Measurements from ENCODE around the gene PDE11A.
"Not testable (repeated sequence)": the region's sequence is repeated elsewhere in the genome, so short reads cannot be mapped to it uniquely, and the experiment has no call there.

PDE11A gene

DNA sequence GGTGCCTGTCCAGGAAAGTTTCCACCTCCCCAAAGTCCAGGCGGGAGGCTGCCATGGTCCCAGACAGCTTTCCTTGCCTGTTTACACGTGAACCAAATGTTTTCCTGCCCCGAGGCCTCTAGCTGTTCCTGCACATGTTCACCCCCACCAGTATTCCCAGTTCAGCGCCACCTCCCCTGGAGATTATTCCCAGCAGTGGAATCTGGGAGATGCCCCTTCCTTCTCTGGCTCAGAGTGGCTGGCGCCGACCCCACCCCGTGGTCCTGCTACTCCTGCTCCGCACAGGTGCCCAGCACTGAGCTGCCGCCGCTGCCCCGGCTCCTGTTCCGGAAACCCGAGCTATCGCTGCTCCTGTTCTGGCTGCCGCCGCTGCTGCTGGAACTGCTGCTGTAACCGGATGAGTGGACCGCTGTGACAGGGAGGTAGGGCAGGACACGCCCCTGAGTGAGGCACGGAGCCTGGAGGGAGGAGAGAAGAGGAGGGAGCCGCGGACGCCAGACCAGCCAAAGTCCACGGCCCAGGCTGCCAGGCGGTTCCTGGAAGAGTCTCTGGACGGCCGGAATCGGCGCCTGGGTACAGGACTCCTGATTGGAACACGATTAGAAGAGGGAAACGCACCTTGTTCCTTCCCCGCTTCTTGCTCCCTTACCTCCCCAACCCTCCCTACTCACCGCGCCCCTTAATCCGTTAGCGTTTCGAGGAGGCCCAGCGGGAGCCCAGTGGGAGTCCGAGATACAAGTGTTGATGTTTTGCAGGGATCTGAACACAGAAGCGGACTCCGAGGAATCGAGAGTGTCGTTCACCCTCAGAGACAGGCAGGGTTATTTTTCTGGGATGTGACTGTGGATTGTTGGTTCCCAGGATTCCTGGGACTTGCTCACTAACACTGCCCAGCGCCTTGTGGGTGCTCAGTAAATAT is at the start of gene PDE11A:
PDE11A (minus strand) TSS at position 395 of the 919 bp plus-strand sequence; CDS start at position 55, 340 bp downstream.
- DNase-seq, result peak in 1 of 6 experiments; percentile 3

DNA sequence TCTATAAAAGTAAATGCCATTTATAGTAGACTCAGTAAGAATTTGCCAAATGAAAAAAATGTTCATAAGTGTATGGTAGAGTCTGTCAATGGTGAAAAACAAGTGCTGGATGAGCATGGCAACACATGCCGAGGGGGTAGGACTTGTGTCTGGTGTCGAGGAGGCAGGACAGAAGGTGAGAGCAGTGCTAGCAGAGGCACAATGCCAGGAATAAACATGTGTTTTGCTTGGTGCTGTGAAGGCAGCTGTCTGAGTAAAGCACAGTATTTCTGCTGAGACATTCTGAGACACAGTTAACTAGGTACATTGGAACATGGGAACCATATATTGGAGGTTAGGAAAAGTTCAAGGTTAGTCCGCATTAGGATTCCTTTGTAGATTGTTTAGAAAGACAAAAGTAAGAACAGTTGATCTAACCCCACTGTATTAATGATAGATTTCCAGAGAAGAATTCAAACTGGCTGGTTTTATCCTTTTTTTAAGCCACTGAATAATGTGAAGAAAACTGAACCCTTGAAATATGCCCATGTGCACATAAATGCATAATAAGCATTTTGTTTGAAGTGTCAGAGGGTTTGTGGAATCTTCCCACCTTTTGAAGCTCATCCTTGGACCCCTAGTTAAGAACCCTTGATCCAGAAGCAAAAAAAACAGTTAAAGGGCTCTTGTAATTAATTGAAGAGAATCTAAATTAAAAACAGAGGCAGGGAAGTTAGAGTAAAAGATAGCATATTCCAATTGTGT is 46.8 kb upstream of the PDE11A start:
- no peak for DNase-seq

DNA sequence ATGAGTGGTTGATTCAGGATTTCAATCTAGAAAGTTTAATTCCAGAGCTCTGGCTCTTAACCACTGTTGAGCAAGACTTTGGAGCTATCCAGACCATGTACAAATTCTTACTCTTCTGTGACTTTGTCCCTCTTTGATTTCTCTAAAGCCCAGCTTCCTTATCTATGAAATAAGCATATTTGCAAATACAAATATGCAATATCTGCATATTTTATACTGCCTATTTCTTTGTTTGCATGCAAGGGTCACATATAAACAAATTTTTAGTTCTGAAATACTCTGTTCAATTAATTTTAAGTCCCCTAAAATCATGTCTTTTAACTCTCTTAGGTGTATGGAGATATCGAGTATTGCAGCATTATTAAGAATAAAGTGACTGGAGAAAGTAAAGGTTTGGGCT is 45.1 kb upstream of the PDE11A start:
- DNase-seq, result no peak

DNA sequence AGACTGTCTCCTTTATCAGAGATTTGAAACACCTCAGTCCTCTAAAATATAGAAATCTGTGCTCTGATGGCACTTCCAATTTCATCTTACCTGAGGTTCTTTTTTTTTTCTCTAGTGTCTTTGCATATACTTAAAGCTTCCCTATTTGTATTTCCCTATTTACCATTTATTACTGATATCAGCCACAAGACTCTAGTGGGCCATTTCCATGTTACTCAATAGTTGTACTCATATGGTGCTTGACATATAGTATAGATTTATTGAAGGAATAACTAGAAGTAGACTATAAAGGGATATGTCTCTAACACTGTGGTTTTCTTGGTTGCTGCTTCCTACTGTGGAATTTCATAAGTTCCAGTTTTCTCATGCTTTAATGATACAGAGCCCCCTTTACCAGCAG is 42.7 kb upstream of the PDE11A start:
- DNase-seq, result no peak

DNA sequence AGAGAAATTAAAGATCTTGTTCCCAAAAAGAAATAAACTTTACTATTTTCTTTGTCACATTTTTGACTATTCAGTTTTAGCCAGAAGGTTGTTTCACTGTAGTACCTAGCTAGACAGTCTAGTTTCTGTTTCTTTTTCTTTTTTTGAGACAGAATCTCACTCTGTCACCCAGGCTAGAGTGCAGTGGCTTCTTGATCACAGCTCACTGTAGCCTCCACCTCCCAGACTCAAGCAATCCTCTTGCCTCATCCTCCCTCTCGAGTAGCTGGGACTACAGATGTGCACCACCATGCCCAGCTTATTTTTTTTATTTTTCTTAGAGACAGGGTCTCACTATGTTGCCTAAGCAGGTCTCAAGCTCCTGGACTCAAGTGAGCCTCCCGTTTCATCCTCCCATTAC is 41.9 kb upstream of the PDE11A start:
- DNase-seq, result no peak

DNA sequence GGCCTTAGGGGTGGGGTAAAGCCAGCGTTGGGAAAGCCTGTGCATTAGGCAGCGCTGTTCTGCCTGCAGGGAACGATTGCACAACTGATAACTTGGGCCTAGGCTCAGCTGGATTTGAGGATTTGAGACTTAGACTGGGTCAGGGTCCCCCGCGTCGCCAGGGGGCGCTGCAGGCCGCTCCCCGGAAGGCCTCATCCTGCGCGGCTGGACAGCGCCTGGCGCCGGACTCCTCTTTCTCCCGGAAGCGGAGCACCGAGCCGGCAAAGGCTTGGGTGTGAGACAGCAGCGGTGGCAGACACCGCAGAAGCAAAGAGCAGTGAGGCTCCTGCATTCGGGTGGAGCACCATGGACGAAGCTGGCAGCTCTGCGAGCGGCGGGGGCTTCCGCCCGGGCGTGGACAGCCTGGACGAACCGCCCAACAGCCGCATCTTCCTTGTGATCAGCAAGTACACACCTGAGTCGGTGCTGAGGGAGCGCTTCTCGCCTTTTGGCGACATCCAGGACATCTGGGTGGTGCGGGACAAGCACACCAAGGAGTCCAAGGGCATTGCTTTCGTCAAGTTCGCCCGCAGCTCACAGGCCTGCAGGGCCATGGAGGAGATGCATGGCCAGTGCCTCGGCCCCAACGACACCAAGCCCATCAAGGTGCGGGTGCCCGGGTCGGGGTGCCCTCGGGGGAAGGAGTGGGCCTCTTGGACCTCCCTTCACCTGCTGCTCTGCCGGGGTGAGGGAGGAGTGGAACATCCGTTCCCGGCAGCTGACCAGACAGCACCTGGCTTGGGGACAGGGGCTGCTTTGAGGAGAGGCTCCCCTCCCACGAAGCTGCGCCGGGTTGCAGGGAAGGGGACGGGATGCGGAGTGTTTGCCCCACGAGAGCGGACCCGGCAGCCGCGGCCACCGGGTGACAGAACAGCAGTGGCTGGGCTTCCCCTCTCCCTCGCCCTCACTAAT is 39.9 kb upstream of the PDE11A start, which contains the start of gene RBM45:
RBM45 (plus strand) TSS at position 236 of the 951 bp plus-strand sequence; CDS start at position 346, 110 bp downstream.
- peak; percentile 52 to 86 (median 68) for DNase-seq

DNA sequence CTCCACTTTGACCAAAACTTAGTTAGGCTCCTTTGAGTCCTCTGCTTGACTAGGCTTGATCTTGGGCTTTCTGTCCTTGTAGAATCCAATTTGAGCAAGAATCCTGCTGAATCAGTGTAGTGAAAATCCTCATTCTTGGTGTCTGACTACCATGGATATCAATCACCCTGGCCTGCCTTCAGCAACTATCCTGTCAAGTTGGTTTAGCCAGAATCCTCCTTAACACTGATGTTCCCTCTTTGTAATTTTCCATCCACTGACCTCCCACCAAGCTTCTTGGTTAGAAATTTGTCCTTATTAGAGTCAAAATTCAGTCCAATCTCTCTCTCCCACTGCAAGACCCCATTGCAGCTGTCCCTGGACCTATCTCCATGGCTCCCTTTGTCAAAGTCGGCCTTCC is 39.2 kb upstream of the PDE11A start:
- DNase-seq, result no peak

DNA sequence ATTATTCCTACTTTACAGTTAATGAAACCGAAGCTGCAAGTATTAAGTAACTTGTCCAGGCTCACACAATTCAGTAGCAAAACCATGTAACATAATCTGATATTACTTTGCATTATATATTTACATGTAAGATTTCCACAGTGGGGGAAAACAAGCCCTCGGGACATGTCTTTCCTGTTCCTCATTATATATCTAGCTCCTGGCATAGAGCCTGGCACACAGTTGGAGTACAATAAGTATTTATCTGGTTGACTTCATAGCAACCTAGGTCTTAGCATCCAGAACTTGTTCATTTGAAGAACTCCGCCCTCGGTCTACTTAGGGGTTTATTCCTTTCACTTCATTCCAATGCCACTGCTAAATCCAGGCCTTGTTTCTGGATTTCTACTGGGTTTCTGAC is 38.1 kb upstream of the PDE11A start:
- no peak for DNase-seq

DNA sequence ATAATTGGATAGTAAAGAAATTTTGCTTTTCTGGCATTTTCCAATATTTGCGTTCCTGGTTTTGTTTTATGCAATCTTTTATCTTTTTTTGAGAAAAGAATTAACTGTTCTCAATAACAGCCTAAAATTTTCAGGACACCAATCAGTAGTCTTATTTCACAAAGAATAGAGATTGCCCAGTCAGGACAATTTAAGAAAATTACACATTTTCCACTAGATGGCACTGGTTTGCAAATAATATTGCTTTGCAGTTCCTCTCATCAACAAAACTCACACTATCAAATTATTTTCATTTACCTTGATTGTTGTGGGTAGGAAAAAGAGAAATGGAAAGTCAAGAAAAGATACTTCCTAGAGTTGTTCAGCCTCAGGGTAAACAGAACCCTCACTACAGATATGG is 37.2 kb upstream of the PDE11A start:
- DNase-seq, result peak in 2 of 6 experiments; percentile 27 to 42

DNA sequence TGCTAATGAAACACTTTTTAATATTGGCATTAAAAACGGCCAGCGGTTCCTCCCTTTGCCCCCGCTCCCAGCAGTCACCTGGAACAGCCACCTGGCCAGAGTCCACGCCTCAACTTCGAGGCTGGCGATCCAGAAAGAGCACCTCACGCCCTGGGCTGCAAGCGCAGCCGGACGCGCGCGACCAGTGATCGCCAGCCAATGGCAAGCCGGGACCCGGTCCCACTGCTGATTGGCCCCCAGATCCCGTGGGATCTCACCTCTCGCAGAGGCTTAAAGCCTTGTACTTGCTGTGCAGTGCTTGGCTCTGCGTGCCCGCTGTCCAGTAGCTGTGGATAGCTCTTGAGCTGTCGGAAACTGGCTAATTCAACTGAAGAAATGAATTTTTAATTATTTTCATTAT is 35.6 kb upstream of the PDE11A start:
- no peak for DNase-seq

DNA sequence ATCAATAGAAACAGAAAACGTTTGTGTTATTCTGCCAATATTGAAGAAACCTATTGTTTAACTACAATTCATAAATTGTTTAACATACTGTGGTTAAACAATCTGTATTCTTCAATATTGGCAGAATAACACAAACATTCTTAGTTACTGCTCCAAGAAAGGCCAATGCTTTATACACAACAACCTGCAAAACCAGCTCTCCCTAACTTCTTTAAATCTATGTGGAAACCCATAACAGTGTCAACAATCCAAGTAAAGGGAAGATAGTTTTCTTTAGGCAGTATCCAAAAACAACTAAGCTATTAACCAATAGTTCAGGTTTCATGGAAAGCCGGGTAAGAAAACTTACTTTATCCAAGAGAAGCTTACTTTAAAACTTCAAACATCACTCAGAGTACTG is 33.5 kb upstream of the PDE11A start:
- no peak for DNase-seq

DNA sequence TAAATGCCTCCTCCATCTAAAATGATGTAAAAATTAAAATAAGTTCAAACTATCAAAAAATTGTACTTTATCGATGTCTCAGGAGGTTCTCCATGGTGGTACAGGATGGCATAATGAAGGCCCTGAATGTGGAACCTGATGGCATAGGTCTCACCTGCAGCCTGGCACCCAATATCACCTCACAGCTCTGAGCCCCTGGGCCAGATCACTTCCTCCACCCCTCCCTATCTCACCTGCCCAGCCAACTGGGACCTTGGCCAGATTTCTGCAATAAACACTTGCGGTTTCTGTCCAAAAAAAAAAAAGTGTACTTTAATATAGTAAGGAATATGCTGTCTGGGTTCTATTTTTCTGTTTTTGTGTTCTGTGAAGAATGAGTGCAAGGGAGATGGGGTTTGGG is 33.0 kb upstream of the PDE11A start:
- DNase-seq, result no peak

DNA sequence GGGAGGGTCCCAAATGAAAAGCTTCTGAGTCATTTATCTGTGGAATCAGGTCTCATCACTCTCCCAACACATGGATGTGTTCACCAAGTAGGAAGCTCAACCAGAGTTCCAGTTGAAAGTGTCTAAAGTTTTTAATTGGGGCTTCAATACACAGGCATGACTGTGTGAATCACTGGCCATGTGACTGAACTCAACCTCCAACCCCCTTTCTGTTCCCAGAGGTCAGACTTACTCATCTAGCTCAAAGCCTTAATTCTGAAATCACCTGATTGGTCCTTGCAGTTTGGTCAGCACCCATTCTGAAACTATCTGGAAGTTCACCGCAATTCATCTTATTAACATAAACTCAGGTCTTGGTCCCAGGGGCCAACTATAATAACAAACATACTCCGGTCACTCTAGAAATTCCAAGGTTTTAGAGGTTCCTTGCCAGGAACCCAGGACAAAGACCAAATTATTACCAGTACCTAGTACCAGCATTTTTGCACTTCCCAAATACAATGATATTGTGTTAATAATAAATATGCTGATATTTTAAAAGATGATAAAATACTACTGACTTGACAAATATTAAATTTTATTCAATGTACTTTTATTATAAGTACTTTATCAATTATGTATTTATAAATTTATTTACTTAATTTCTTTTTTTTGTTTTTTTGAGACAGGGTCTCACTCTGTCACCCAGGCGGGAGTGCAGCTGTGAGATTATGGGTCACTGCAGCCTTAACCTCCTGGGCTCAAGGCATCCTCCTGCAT is 28.9 kb upstream of the PDE11A start:
- DNase-seq, result no peak

DNA sequence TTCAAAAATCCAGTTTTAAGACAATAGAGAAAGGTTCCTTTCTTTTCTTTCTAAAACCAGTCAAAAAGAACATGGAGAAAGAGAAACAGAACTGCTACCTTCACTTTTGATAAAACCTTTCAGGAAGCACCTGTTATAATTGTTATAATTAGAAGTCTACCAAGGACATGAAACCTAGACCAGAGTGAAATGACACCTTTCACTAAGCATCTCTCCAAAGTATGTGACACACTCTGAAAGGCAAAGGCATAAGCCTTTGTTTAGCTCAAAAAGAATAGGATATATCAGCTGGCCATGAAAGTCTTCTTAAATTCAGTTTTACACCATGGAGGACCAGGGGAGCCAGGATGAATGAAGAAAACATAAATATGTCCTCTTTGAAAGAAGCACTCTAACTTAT is 20.9 kb upstream of the PDE11A start:
- DNase-seq, result no peak

DNA sequence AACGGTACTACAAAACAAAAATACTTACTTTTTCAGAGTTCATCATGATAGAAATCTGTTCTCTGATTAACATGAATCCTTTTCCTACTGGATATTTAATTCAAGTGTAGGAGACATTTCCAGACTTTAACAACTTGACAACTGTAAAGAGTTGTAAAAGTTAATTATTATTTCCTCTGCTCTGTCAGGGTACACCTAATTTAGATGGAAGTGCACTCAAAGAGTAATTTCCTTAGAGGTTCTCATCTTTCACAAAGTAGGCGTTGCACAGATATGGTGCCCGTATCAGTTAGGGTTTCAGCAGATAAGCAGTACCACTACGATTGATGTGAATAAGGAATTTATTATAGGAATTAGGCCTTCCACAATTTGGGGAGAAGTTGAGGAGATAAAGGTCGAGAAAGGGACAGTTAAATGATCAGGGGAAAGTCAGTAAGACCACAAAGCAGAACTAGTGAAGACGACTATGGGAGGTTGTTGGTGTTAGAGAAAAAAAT is 16.2 kb upstream of the PDE11A start:
- no peak for DNase-seq

DNA sequence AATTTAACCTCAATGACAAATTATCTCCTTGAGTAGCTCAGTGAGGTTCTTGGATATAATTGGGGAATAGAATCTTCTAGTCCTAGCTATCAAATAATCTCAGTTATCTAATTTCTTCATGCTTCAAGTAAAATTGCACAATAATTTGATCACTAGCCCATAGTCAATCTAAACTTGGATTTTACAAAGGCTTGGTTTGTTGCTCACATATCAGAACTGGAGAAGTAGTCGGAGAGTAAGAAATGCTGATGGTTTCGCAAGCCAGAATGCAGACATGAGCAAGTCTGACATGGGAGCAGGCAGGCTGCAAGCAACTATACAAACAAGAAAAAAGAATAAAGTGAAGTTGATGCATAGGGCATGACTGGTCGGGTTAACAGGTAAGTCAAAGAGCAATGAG is 11.7 kb upstream of the PDE11A start:
- no peak for DNase-seq

DNA sequence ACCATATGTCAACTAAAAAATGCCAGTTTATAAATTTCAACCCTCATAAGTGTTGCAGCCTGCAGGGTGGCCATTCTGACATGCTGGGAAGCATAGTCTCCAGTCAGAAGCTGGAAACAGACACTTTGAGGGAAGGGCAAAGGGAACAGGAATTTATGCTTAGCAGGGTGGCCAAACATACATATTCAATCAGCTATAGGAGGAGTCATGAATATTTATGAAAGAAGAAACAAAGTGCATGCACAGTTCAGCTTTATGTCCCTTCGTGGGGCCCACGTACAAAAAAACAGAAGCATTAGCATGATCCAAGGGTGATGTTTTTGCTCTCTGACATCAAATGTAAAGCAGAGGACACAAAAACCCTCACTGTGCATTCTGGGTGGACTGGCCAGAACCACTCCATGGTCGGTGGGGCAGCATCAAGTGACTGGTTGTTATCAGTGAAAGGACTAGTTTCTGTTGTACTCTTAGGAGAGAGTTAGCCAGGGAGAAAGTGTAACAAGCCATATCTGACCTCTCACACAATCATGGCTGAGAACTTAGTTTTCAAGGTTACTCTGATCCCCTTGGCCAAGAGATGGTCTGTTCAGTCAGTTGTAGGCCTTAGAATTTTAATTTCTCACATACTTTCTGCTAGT is 9.9 kb upstream of the PDE11A start:
- no peak for DNase-seq

DNA sequence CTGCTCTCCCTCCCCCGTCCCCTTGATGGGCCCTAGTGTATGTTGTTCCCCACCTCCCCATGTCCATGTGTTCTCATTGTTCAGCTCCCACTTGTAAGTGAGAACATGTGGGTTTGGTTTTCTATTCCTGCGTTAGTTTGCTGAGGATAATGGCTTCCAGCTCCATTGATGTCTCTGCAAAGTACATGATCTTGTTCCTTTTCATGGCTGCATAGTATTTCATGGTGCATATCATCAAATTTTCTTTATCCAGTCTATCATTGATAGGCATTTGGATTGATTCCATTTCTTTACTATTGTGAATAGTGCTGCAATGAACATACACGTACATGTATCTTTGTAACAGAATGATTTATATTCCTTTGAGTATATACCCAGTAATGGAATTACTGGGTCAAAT is 6.7 kb upstream of the PDE11A start:
- DNase-seq, result not testable (repeated sequence)

DNA sequence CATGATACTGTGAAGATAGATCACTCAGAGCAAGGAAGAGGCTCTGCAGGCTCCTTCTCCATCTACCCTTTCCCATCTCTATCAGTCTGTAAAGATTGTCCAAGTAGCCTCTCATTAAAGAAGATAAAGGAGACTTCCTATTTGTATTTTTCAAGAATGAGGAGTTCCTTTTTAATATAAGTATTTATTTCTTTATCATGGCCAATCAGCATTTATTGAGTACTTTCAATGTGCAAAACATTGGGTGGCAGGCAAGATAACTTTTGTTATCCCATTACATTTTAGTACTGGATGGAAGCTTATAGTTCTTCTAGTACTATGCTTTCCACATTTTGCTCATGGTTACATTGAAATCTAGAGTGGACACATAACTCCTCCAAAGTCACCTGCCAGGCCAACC is 3.6 kb upstream of the PDE11A start:
- DNase-seq, result no peak

DNA sequence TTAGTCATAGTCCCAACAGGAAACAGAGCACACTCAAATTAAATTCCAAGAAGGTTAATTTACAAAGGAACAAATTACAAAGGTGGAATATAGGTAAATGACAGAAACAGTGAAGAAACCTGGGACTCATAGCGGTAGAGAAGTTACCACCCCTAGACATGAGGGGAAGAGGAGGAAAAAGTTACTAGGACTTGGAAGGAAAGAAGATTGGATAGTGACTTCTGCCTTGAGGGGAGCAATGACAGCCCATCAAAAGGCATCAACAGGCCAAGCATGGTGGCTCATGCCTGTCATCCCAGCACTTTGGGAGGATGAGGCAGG is 2.4 kb upstream of the PDE11A start:
- no peak for DNase-seq
